Measurements from ENCODE around the gene PPP2R5C. TPM values are rescaled to one million over a fixed set of nuclear protein-coding genes. Genes with fewer than 3 reads are reported as not detected.

The PPP2R5C gene
- total RNA-seq, 2 experiments from 2014 or later, result 252 to 268 TPM

- DNase-seq, result peak; percentile 90
- intact Hi-C loops (cut with micrococcal nuclease), result loop anchor here (1.0 to 5.0 kb wide), 9 partner anchors 13 to 1756 kb away; partner anchors contain the start of genes EVL, HSP90AA1 and WDR20
- peak overlapping the region; percentile 99 for H3K27ac Mint-ChIP-seq
- H3K36me3 Mint-ChIP-seq, result peaks cover 64% of the 10 kb centered on the region
- ChIA-PET POLR2A (interaction anchor here (0.8 to 5.6 kb wide), 21 partner anchors 9 to 539 kb away, joined by 3 to 229 read pairs (median 6); partner anchors contain the start of genes CINP, PPP2R5C and TECPR2), CTCF (interaction anchor here (0.5 to 5.1 kb wide), 11 partner anchors 11 to 315 kb away, joined by 3 to 59 read pairs (median 4); no protein-coding TSS in a partner anchor)
- H3K4me1 Mint-ChIP-seq (ENCODE audit: low read depth), result peaks cover 82% of the 10 kb centered on the region
- H3K27me3 Mint-ChIP-seq, result no peaks in the 10 kb centered on the region
- H3K4me3 Mint-ChIP-seq, result peak overlapping the region; percentile 83
- H3K9me3 Mint-ChIP-seq, result no peaks in the 10 kb centered on the region
Observed at GRCh38 chr14:101823511-101824120, 62.1 kb downstream of the PPP2R5C start.

- Mint-ChIP-seq H3K9me3 (no peaks in the 10 kb centered on the region), H3K4me3 (peak overlapping the region; percentile 83), H3K27me3 (no peaks in the 10 kb centered on the region), H3K4me1 (ENCODE audit: low read depth) (peaks cover 82% of the 10 kb centered on the region), H3K36me3 (peaks cover 63% of the 10 kb centered on the region), H3K27ac (peak overlapping the region; percentile 99)
- ChIA-PET POLR2A (interaction anchor here (1.0 to 5.6 kb wide), 19 partner anchors 12 to 538 kb away, joined by 3 to 229 read pairs (median 6); partner anchors contain the start of genes CINP, PPP2R5C and TECPR2), CTCF (interaction anchor here (0.6 to 5.1 kb wide), 7 partner anchors 12 to 315 kb away, joined by 3 to 59 read pairs (median 10); no protein-coding TSS in a partner anchor)
- intact Hi-C loops (cut with micrococcal nuclease), result loop anchor here (2.0 to 5.0 kb wide), 4 partner anchors 14 to 1757 kb away; partner anchors contain the start of genes EVL, HSP90AA1 and WDR20
- no peak for DNase-seq
Observed at GRCh38 chr14:101824339-101824727, 62.8 kb downstream of the PPP2R5C start.

GRCh38 chr14:101825797-101826196, 64.3 kb downstream of the PPP2R5C start:
- POLR2A ChIA-PET, result interaction anchor here (1.1 to 5.6 kb wide), 6 partner anchors 9 to 120 kb away, joined by 3 to 229 read pairs (median 44); no protein-coding TSS in a partner anchor
- no peaks in the 10 kb centered on the region for H3K9me3 Mint-ChIP-seq
- CTCF ChIA-PET, result interaction anchor here (0.5 to 5.1 kb wide), 3 partner anchors 14 to 55 kb away, joined by 3 to 59 read pairs (median 14); no protein-coding TSS in a partner anchor
- no peak for DNase-seq
- peak overlapping the region; percentile 83 for H3K4me3 Mint-ChIP-seq
- intact Hi-C loops (cut with micrococcal nuclease), result loop anchor here (1.0 to 2.0 kb wide), 3 partner anchors 8 to 195 kb away; no protein-coding TSS in a partner anchor
- no peaks in the 10 kb centered on the region for H3K27me3 Mint-ChIP-seq
- peaks cover 86% of the 10 kb centered on the region for H3K4me1 Mint-ChIP-seq (ENCODE audit: low read depth)
- peaks cover 64% of the 10 kb centered on the region for H3K36me3 Mint-ChIP-seq
- H3K27ac Mint-ChIP-seq, result peak overlapping the region; percentile 99

- Mint-ChIP-seq H3K36me3 (peaks cover 62% of the 10 kb centered on the region), H3K27ac (peak overlapping the region; percentile 99), H3K9me3 (no peaks in the 10 kb centered on the region), H3K27me3 (no peaks in the 10 kb centered on the region), H3K4me3 (peak overlapping the region; percentile 83), H3K4me1 (ENCODE audit: low read depth) (peaks cover 87% of the 10 kb centered on the region)
- intact Hi-C loops (cut with micrococcal nuclease), result no loop called here
- no peak for DNase-seq
- ChIA-PET CTCF (interaction anchor here (1.6 to 5.1 kb wide), 4 partner anchors 11 to 56 kb away, joined by 4 to 59 read pairs (median 12); no protein-coding TSS in a partner anchor), POLR2A (interaction anchor here (1.0 to 5.6 kb wide), 7 partner anchors 9 to 120 kb away, joined by 3 to 229 read pairs (median 32); no protein-coding TSS in a partner anchor)
Observed at GRCh38 chr14:101826351-101826750, 64.8 kb downstream of the PPP2R5C start.

GRCh38 chr14:101827286-101827685, 65.8 kb downstream of the PPP2R5C start:
- Mint-ChIP-seq H3K36me3 (peaks cover 63% of the 10 kb centered on the region), H3K9me3 (no peaks in the 10 kb centered on the region), H3K4me1 (ENCODE audit: low read depth) (peaks cover 86% of the 10 kb centered on the region), H3K4me3 (peak overlapping the region; percentile 27), H3K27me3 (no peaks in the 10 kb centered on the region), H3K27ac (peak overlapping the region; percentile 85)
- ChIA-PET POLR2A (interaction anchor here (1.0 to 5.6 kb wide), 4 partner anchors 9 to 35 kb away, joined by 3 to 229 read pairs (median 56); no protein-coding TSS in a partner anchor), CTCF (interaction anchor here (1.6 to 5.1 kb wide), 3 partner anchors 10 to 35 kb away, joined by 4 to 59 read pairs (median 10); no protein-coding TSS in a partner anchor)
- no peak for DNase-seq
- intact Hi-C loops (cut with micrococcal nuclease), result no loop called here

- Mint-ChIP-seq H3K4me3 (no peak overlapping the region), H3K9me3 (no peaks in the 10 kb centered on the region), H3K27ac (peak overlapping the region; percentile 85), H3K27me3 (no peaks in the 10 kb centered on the region), H3K36me3 (peaks cover 68% of the 10 kb centered on the region), H3K4me1 (ENCODE audit: low read depth) (peaks cover 88% of the 10 kb centered on the region)
- ChIA-PET POLR2A (interaction anchor here (5.6 kb wide), 1 partner anchor 16 kb away, joined by 229 read pairs; no protein-coding TSS in a partner anchor), CTCF (interaction anchor here (1.6 to 2.0 kb wide), 2 partner anchors 9 to 36 kb away, joined by 4 to 10 read pairs; no protein-coding TSS in a partner anchor)
- no peak for DNase-seq
- intact Hi-C loops (cut with micrococcal nuclease), result no loop called here
Observed at GRCh38 chr14:101828046-101828445, 66.5 kb downstream of the PPP2R5C start.

GRCh38 chr14:101830271-101830670, 68.8 kb downstream of the PPP2R5C start:
- Mint-ChIP-seq H3K9me3 (no peaks in the 10 kb centered on the region), H3K4me3 (no peak overlapping the region), H3K27ac (peak overlapping the region; percentile 85), H3K4me1 (ENCODE audit: low read depth) (peaks cover 93% of the 10 kb centered on the region), H3K27me3 (no peaks in the 10 kb centered on the region), H3K36me3 (peaks cover 55% of the 10 kb centered on the region)
- ChIA-PET POLR2A (interaction anchor here (0.8 to 1.7 kb wide), 2 partner anchors 15 to 21 kb away, joined by 3 to 9 read pairs; no protein-coding TSS in a partner anchor), CTCF (interaction anchor here (1.5 to 1.6 kb wide), 2 partner anchors 59 to 60 kb away, joined by 3 to 11 read pairs; no protein-coding TSS in a partner anchor)
- intact Hi-C loops (cut with micrococcal nuclease), result no loop called here
- no peak for DNase-seq

GRCh38 chr14:101833045-101833444, 71.5 kb downstream of the PPP2R5C start:
- Mint-ChIP-seq H3K27me3 (no peaks in the 10 kb centered on the region), H3K9me3 (no peaks in the 10 kb centered on the region), H3K4me3 (no peak overlapping the region), H3K4me1 (ENCODE audit: low read depth) (peaks cover 92% of the 10 kb centered on the region), H3K27ac (peak overlapping the region; percentile 67), H3K36me3 (peaks cover 34% of the 10 kb centered on the region)
- ChIA-PET CTCF (interaction anchor here (0.7 to 2.0 kb wide), 2 partner anchors 12 to 62 kb away, joined by 3 to 8 read pairs; no protein-coding TSS in a partner anchor), POLR2A (interaction anchor here (1.2 kb wide), 1 partner anchor 10 kb away, joined by 3 read pairs; no protein-coding TSS in a partner anchor)
- intact Hi-C loops (cut with micrococcal nuclease), result no loop called here
- DNase-seq, result no peak

- no peak overlapping the region for H3K4me3 Mint-ChIP-seq
- peaks cover 29% of the 10 kb centered on the region for H3K36me3 Mint-ChIP-seq
- H3K27me3 Mint-ChIP-seq, result no peaks in the 10 kb centered on the region
- ChIA-PET CTCF (interaction anchor here (1.0 to 2.0 kb wide), 2 partner anchors 63 to 127 kb away, joined by 3 to 8 read pairs; no protein-coding TSS in a partner anchor), POLR2A (interaction anchor here (1.0 to 4.6 kb wide), 2 partner anchors 10 to 14 kb away, joined by 3 to 32 read pairs; no protein-coding TSS in a partner anchor)
- no peaks in the 10 kb centered on the region for H3K9me3 Mint-ChIP-seq
- intact Hi-C loops (cut with micrococcal nuclease), result no loop called here
- H3K27ac Mint-ChIP-seq, result peak overlapping the region; percentile 67
- peaks cover 92% of the 10 kb centered on the region for H3K4me1 Mint-ChIP-seq (ENCODE audit: low read depth)
- no peak for DNase-seq
Observed at GRCh38 chr14:101834397-101834796, 72.9 kb downstream of the PPP2R5C start.

- intact Hi-C loops (cut with micrococcal nuclease), result no loop called here
- Mint-ChIP-seq H3K36me3 (peaks cover 24% of the 10 kb centered on the region), H3K4me1 (ENCODE audit: low read depth) (peaks cover 91% of the 10 kb centered on the region), H3K9me3 (no peaks in the 10 kb centered on the region), H3K27me3 (no peaks in the 10 kb centered on the region), H3K27ac (peak overlapping the region; percentile 64), H3K4me3 (no peak overlapping the region)
- no peak for DNase-seq
- POLR2A ChIA-PET, result interaction anchor here (1.0 to 4.6 kb wide), 2 partner anchors 10 to 15 kb away, joined by 3 to 32 read pairs; no protein-coding TSS in a partner anchor
- CTCF ChIA-PET, result interaction anchor here (1.0 to 3.4 kb wide), 4 partner anchors 63 to 128 kb away, joined by 3 to 24 read pairs (median 6); no protein-coding TSS in a partner anchor
Observed at GRCh38 chr14:101834800-101835547, 73.5 kb downstream of the PPP2R5C start.

GRCh38 chr14:101835566-101835965, 74.1 kb downstream of the PPP2R5C start:
- H3K9me3 Mint-ChIP-seq, result no peaks in the 10 kb centered on the region
- no peaks in the 10 kb centered on the region for H3K27me3 Mint-ChIP-seq
- no peak for DNase-seq
- ChIA-PET CTCF (interaction anchor here (1.0 to 3.4 kb wide), 4 partner anchors 8 to 128 kb away, joined by 3 to 24 read pairs (median 6); no protein-coding TSS in a partner anchor), POLR2A (interaction anchor here (1.0 to 4.6 kb wide), 5 partner anchors 10 to 65 kb away, joined by 3 to 32 read pairs (median 7); no protein-coding TSS in a partner anchor)
- H3K36me3 Mint-ChIP-seq, result peaks cover 22% of the 10 kb centered on the region
- intact Hi-C loops (cut with micrococcal nuclease), result no loop called here
- H3K27ac Mint-ChIP-seq, result peak overlapping the region; percentile 64
- H3K4me3 Mint-ChIP-seq, result no peak overlapping the region
- H3K4me1 Mint-ChIP-seq (ENCODE audit: low read depth), result peaks cover 91% of the 10 kb centered on the region
